Activated naive CD8-positive, alpha-beta T cell treated with anti-CD3 and anti-CD28 coated beads, Interleukin-2, amount 50 U/mL, for 16 hours (primary cell): ENCODE measurements around the gene THAP6.
"Not testable (repeated sequence)": the region's sequence is repeated elsewhere in the genome, so short reads cannot be mapped to it uniquely, and the experiment has no call there.

Source experiments
- DNase-seq: peaks from one replicate; pipeline ENCODE4 v3.0.0-alpha.2; 2020; ENCODE audit warnings: low read depth, low spot score

The THAP6 gene

GRCh38 chr4:75514131-75514948 is at the start of gene THAP6, which contains the start of gene RCHY1:
Gene THAP6 (plus strand): TSS chr4:75514473. CDS start chr4:75515453, 980 bp downstream.
Gene RCHY1 (minus strand): TSS chr4:75514403. CDS start chr4:75514286, 117 bp downstream.
- DNase-seq: peak; percentile 81

- DNase-seq: no peak
Observed at GRCh38 chr4:75469896-75470295, 44.4 kb upstream of the THAP6 start.

- no peak for DNase-seq
Observed at GRCh38 chr4:75470738-75471137, 43.5 kb upstream of the THAP6 start.

GRCh38 chr4:75477201-75477600 is 37.1 kb upstream of the THAP6 start:
- DNase-seq: no peak

- no peak for DNase-seq
Observed at GRCh38 chr4:75484190-75484589, 30.1 kb upstream of the THAP6 start.

- no peak for DNase-seq
Observed at GRCh38 chr4:75490155-75490554, 24.1 kb upstream of the THAP6 start.

- DNase-seq: no peak
Observed at GRCh38 chr4:75494563-75494962, 19.7 kb upstream of the THAP6 start.

GRCh38 chr4:75495476-75495875 is 18.8 kb upstream of the THAP6 start:
- DNase-seq: no peak

- no peak for DNase-seq
Observed at GRCh38 chr4:75496406-75496805, 17.9 kb upstream of the THAP6 start.

- DNase-seq: no peak
Observed at GRCh38 chr4:75497133-75497532, 17.1 kb upstream of the THAP6 start.

GRCh38 chr4:75498041-75498440 is 16.2 kb upstream of the THAP6 start:
- no peak for DNase-seq

GRCh38 chr4:75499900-75500299 is 14.4 kb upstream of the THAP6 start:
- no peak for DNase-seq

GRCh38 chr4:75502671-75503070 is 11.6 kb upstream of the THAP6 start:
- no peak for DNase-seq

- no peak for DNase-seq
Observed at GRCh38 chr4:75505630-75506029, 8.6 kb upstream of the THAP6 start.

GRCh38 chr4:75509592-75509991 is 4.7 kb upstream of the THAP6 start:
- DNase-seq: not testable (repeated sequence)

GRCh38 chr4:75511841-75512240 is 2.4 kb upstream of the THAP6 start:
- no peak for DNase-seq

- no peak for DNase-seq
Observed at GRCh38 chr4:75512386-75513211, 1.7 kb upstream of the THAP6 start.

- no peak for DNase-seq
Observed at GRCh38 chr4:75513526-75514130, 645 bp upstream of the THAP6 start.

- no peak for DNase-seq
Observed at GRCh38 chr4:75514949-75515612, 808 bp downstream of the THAP6 start.

GRCh38 chr4:75516144-75516543 is 1.9 kb downstream of the THAP6 start:
- DNase-seq: no peak

GRCh38 chr4:75519452-75519851 is 5.2 kb downstream of the THAP6 start:
- not testable (repeated sequence) for DNase-seq

- DNase-seq: no peak
Observed at GRCh38 chr4:75525086-75525485, 10.8 kb downstream of the THAP6 start.
